Loucy (cell line): ENCODE results near the gene VAV3.

Source experiments
- H2AFZ ChIP-seq: fragments of 200-600 bp; sonication (generic); 2 replicates; pipeline ENCODE4 v1.6.0; 2016; ENCODE audit warnings: antibody characterized with exemption, mild to moderate bottlenecking, low read length, moderate library complexity
- H3F3A ChIP-seq: fragments of 200-600 bp; 2 replicates; pipeline ENCODE4 v1.6.0; 2016; ENCODE audit warnings: antibody characterized with exemption, low read depth, mild to moderate bottlenecking
- H3K27me3 ChIP-seq: fragments of 200-600 bp; sonication (generic); 2 replicates; pipeline ENCODE4 v1.6.1; 2014; ENCODE audit warnings: low read length, mild to moderate bottlenecking; ENCODE audit not compliant: insufficient read depth, poor library complexity, severe bottlenecking
- H3K36me3 ChIP-seq: fragments of 200-600 bp; sonication (generic); 2 replicates; pipeline ENCODE4 v1.6.1; 2016; ENCODE audit warnings: low read length; ENCODE audit not compliant: insufficient read depth
- H3K4me1 ChIP-seq: fragments of 200-600 bp; sonication (generic); 2 replicates; pipeline ENCODE4 v1.5.1; 2014; ENCODE audit warnings: low read length, mild to moderate bottlenecking; ENCODE audit not compliant: insufficient read depth, poor library complexity, severe bottlenecking
- H3K4me2 ChIP-seq: fragments of 200-600 bp; sonication (generic); 2 replicates; pipeline ENCODE4 v1.6.0; 2014; ENCODE audit warnings: antibody characterized with exemption, low read length, low read depth, mild to moderate bottlenecking; ENCODE audit not compliant: poor library complexity, severe bottlenecking
- H3K4me3 ChIP-seq: fragments of 200-600 bp; sonication (generic); 2 replicates; pipeline ENCODE4 v1.5.1; 2014; ENCODE audit warnings: low read length, mild to moderate bottlenecking, mixed read lengths; ENCODE audit not compliant: poor library complexity, severe bottlenecking
- H3K79me2 ChIP-seq: fragments of 200-600 bp; sonication (generic); 2 replicates; pipeline ENCODE4 v1.6.1; 2014; ENCODE audit warnings: low read length; ENCODE audit not compliant: insufficient read depth
- H3K9ac ChIP-seq: fragments of 200-600 bp; sonication (generic); 2 replicates; pipeline ENCODE4 v1.6.0; 2014; ENCODE audit warnings: mild to moderate bottlenecking, low read depth, low read length, moderate library complexity; ENCODE audit not compliant: poor library complexity, severe bottlenecking
- H3K9me2 ChIP-seq: fragments of 200-600 bp; sonication (generic); replicated peaks from 2 replicates; pipeline ENCODE4 v1.6.1; 2016; ENCODE audit warnings: low read depth, low read length, mixed read lengths
- H3K9me3 ChIP-seq: fragments of 200-600 bp; sonication (generic); 2 replicates; pipeline ENCODE4 v1.6.1; 2014; ENCODE audit warnings: mild to moderate bottlenecking, antibody characterized with exemption, low read length, low read depth; ENCODE audit not compliant: insufficient read depth
- H4K20me1 ChIP-seq: fragments of 200-600 bp; sonication (generic); 2 replicates; pipeline ENCODE4 v1.6.0; 2014; ENCODE audit warnings: antibody characterized with exemption, low read length, mild to moderate bottlenecking; ENCODE audit not compliant: insufficient read depth, poor library complexity, severe bottlenecking
- CTCF ChIP-seq: fragments of 200-600 bp; sonication (generic); conservative IDR thresholded peaks from 2 replicates; pipeline ENCODE4 v1.5.1; 2014; ENCODE audit warnings: mild to moderate bottlenecking, antibody characterized with exemption, low read length
- EZH2phosphoT487 ChIP-seq: fragments of 200-600 bp; IDR thresholded peaks from 2 replicates; pipeline ENCODE4 v1.6.1; 2018; ENCODE audit warnings: antibody characterized with exemption, mild to moderate bottlenecking, moderate library complexity, borderline replicate concordance

The VAV3 gene

GRCh38 chr1:107620753-107621152 is 344.2 kb downstream of the VAV3 start:
- Histone ChIP-seq H3K27me3 (no peaks in the 10 kb centered on the region), H3K4me2 (no peak overlapping the region), H3K9ac (no peak overlapping the region), H2AFZ (no peak overlapping the region), H3K79me2 (no peaks in the 10 kb centered on the region), H3K4me1 (peaks cover 9% of the 10 kb centered on the region), H3K9me2 (no peaks in the 10 kb centered on the region), H3K9me3 (no peaks in the 10 kb centered on the region; the same call in 1 of the 2 replicates), H4K20me1 (no peaks in the 10 kb centered on the region), H3K36me3 (peaks cover 72% of the 10 kb centered on the region), H3K4me3 (no peak overlapping the region), H3F3A (no peaks in the 10 kb centered on the region)
- TF ChIP-seq EZH2phosphoT487 = no peak
- TF ChIP-seq CTCF = no peak

- H2AFZ ChIP-seq = no peak overlapping the region
- peaks cover 83% of the 10 kb centered on the region for H3K36me3 ChIP-seq
- H3K9ac ChIP-seq = no peak overlapping the region
- H3K4me3 ChIP-seq = no peak overlapping the region
- no peaks in the 10 kb centered on the region for H3F3A ChIP-seq
- TF ChIP-seq CTCF = no peak
- no peak for TF ChIP-seq EZH2phosphoT487
- H3K9me2 ChIP-seq = no peaks in the 10 kb centered on the region
- H3K9me3 ChIP-seq = no peaks in the 10 kb centered on the region; the same call in 1 of the 2 replicates
- no peaks in the 10 kb centered on the region for H3K79me2 ChIP-seq
- no peaks in the 10 kb centered on the region for H4K20me1 ChIP-seq
- H3K27me3 ChIP-seq = no peaks in the 10 kb centered on the region
- H3K4me1 ChIP-seq = peaks cover 9% of the 10 kb centered on the region
- H3K4me2 ChIP-seq = no peak overlapping the region
Observed at GRCh38 chr1:107618539-107618938, 346.4 kb downstream of the VAV3 start.

GRCh38 chr1:107617921-107618320 is 347.1 kb downstream of the VAV3 start:
- H3F3A ChIP-seq = no peaks in the 10 kb centered on the region
- no peaks in the 10 kb centered on the region for H4K20me1 ChIP-seq
- peaks cover 1% of the 10 kb centered on the region for H3K9me3 ChIP-seq
- H3K4me2 ChIP-seq = no peak overlapping the region
- no peaks in the 10 kb centered on the region for H3K9me2 ChIP-seq
- H3K4me1 ChIP-seq = peaks cover 9% of the 10 kb centered on the region
- no peak overlapping the region for H3K9ac ChIP-seq
- no peak for TF ChIP-seq CTCF
- TF ChIP-seq EZH2phosphoT487 = no peak
- peaks cover 86% of the 10 kb centered on the region for H3K36me3 ChIP-seq
- H2AFZ ChIP-seq = no peak overlapping the region
- H3K27me3 ChIP-seq = no peaks in the 10 kb centered on the region
- H3K79me2 ChIP-seq = no peaks in the 10 kb centered on the region
- H3K4me3 ChIP-seq = no peak overlapping the region
